Neuronal stem cell (in vitro differentiated cells): Measurements from ENCODE around the gene DLAT. TPM values are rescaled to one million over a fixed set of nuclear protein-coding genes. Genes with fewer than 3 reads are reported as not detected.

ENCODE experiments used
- DNase-seq: peaks from one replicate; pipeline ENCODE4 v3.0.0-alpha.2; 2013; ENCODE audit warnings: low spot score
- H2AFZ ChIP-seq: one replicate; pipeline ENCODE4 v1.6.1; 2013; ENCODE audit warnings: mild to moderate bottlenecking, low read length, inconsistent platforms
- H2AK5ac ChIP-seq: 2 replicates; pipeline ENCODE4 v1.6.1; 2013; ENCODE audit warnings: low read depth, mild to moderate bottlenecking, inconsistent platforms, low read length, moderate library complexity, mixed read lengths
- H2BK120ac ChIP-seq: 2 replicates; pipeline ENCODE4 v1.6.1; 2013; ENCODE audit warnings: low read depth, mild to moderate bottlenecking, inconsistent platforms, low read length, moderate library complexity, mixed read lengths
- H2BK12ac ChIP-seq: one replicate; pipeline ENCODE4 v1.6.1; 2013; ENCODE audit warnings: low read length, inconsistent platforms
- H2BK15ac ChIP-seq: 2 replicates; pipeline ENCODE4 v1.6.1; 2013; ENCODE audit warnings: mild to moderate bottlenecking, low read length, inconsistent platforms, mixed read lengths
- H2BK5ac ChIP-seq: one replicate; pipeline ENCODE4 v1.6.1; 2013; ENCODE audit warnings: inconsistent platforms, mild to moderate bottlenecking, low read length, moderate library complexity
- H3K14ac ChIP-seq: one replicate; pipeline ENCODE4 v1.6.1; 2013; ENCODE audit warnings: low read length, inconsistent platforms
- H3K18ac ChIP-seq: 2 replicates; pipeline ENCODE4 v1.6.1; 2013; ENCODE audit warnings: low read length, inconsistent platforms
- H3K23ac ChIP-seq: 2 replicates; pipeline ENCODE4 v1.6.1; 2013; ENCODE audit warnings: low read depth, mild to moderate bottlenecking, mixed read lengths, low read length, inconsistent platforms; ENCODE audit not compliant: poor library complexity
- H3K27ac ChIP-seq: replicated peaks from 3 replicates; pipeline ENCODE4 v1.5.1; 2013; ENCODE audit warnings: low read length, inconsistent platforms
- H3K27me3 ChIP-seq, 3 experiments: 2 replicates each; pipeline ENCODE4 v1.6.1; 2013; ENCODE audit warnings: low read length in 3 of 3, mild to moderate bottlenecking in 2 of 3, inconsistent platforms in 1 of 3, low read depth in 1 of 3, mixed read lengths in 1 of 3, moderate library complexity in 1 of 3; ENCODE audit not compliant: control insufficient read depth in 3 of 3, insufficient read depth in 3 of 3
- H3K36me3 ChIP-seq, 2 donors: replicated peaks in 1 of 2; 2 replicates each; pipeline ENCODE4 v1.6.1; 2013; ENCODE audit warnings: low read length in 2 of 2; ENCODE audit not compliant: control insufficient read depth in 2 of 2, insufficient read depth in 2 of 2
- H3K4ac ChIP-seq: 2 replicates; pipeline ENCODE4 v1.6.1; 2013; ENCODE audit warnings: inconsistent platforms, mild to moderate bottlenecking, low read length, moderate library complexity
- H3K4me1 ChIP-seq, 2 donors: 1 replicate in 1 of 2; 2 replicates in 1 of 2; pipeline ENCODE4 v1.6.1; 2013; ENCODE audit warnings: low read length in 2 of 2, low read depth in 1 of 2; ENCODE audit not compliant: control insufficient read depth in 2 of 2, insufficient read depth in 1 of 2
- H3K4me2 ChIP-seq: one replicate; pipeline ENCODE4 v1.6.1; 2013; ENCODE audit warnings: mild to moderate bottlenecking, low read length, inconsistent platforms; ENCODE audit not compliant: insufficient read depth, poor library complexity, severe bottlenecking
- H3K4me3 ChIP-seq, 2 donors: 2 replicates each; pipeline ENCODE4 v1.5.1; 2013; ENCODE audit warnings: low read length in 2 of 2, mild to moderate bottlenecking in 2 of 2, inconsistent platforms in 1 of 2, moderate library complexity in 1 of 2
- H3K79me1 ChIP-seq: one replicate; pipeline ENCODE4 v1.6.1; 2013; ENCODE audit warnings: low read depth, mild to moderate bottlenecking, inconsistent platforms, low read length, moderate library complexity
- H3K9ac ChIP-seq: one replicate; pipeline ENCODE4 v1.6.1; 2013; ENCODE audit warnings: mild to moderate bottlenecking, low read depth, low read length, inconsistent platforms; ENCODE audit not compliant: poor library complexity
- H3K9me3 ChIP-seq, 2 donors: replicated peaks in 1 of 2; 2 replicates each; pipeline versions ENCODE3 to v1.6.1; 2013; ENCODE audit warnings: low read length in 2 of 2, mild to moderate bottlenecking in 2 of 2, inconsistent platforms in 1 of 2, low read depth in 1 of 2, mixed read lengths in 1 of 2, moderate library complexity in 1 of 2; ENCODE audit not compliant: control insufficient read depth in 2 of 2, insufficient read depth in 1 of 2
- H4K8ac ChIP-seq: one replicate; pipeline ENCODE4 v1.6.1; 2013; ENCODE audit warnings: low read depth, mild to moderate bottlenecking, inconsistent platforms, low read length, moderate library complexity
- H4K91ac ChIP-seq: one replicate; pipeline ENCODE4 v1.6.1; 2013; ENCODE audit warnings: low read length, low read depth, mild to moderate bottlenecking, inconsistent platforms; ENCODE audit not compliant: poor library complexity
- WGBS, 2 donors: extraction: QIAGEN DNeasy Blood & Tissue Kit; methylation state at CpG; one replicate each; pipeline ENCODE4 v1.1.7; 2013; ENCODE audit warnings: missing lambda C conversion rate in 2 of 2, mixed read lengths in 1 of 2; ENCODE audit not compliant: insufficient read length in 2 of 2, insufficient replicate concordance in 1 of 2; ENCODE audit errors: extremely low coverage in 2 of 2; 5-methylcytosine and 5-hydroxymethylcytosine counted together
- small RNA-seq: library from polyadenylated mRNA; stranded (forward); fragments of <200 nt; extraction: miRNeasy Mini kit (QIAGEN cat#:217004); gene quantifications from one replicate; pipeline ENCODE3, GENCODE V24; 2013; ENCODE audit not compliant: insufficient read depth

DLAT gene

GRCh38 chr11:112103446-112103845 lies 78.2 kb downstream of the DLAT start:
- H3K9me3 ChIP-seq = no peaks in the 10 kb centered on the region
- no peak for DNase-seq
- H2BK15ac ChIP-seq = no peak overlapping the region
- H3K23ac ChIP-seq = no peak overlapping the region
- H3K4me3 ChIP-seq = no peak overlapping the region
- no peak overlapping the region for H3K4me2 ChIP-seq
- H3K79me1 ChIP-seq = no peaks in the 10 kb centered on the region
- no peaks in the 10 kb centered on the region for H3K36me3 ChIP-seq
- H3K14ac ChIP-seq = no peak overlapping the region
- no peak overlapping the region for H2BK12ac ChIP-seq
- H3K9ac ChIP-seq = no peak overlapping the region
- H2AFZ ChIP-seq = no peak overlapping the region
- H4K91ac ChIP-seq = no peak overlapping the region
- no peak overlapping the region for H4K8ac ChIP-seq
- no CpG with 5 or more reads among the region's 6 CpGs for WGBS, 2 donors
- no peak overlapping the region for H2AK5ac ChIP-seq
- H3K27ac ChIP-seq = no peak overlapping the region
- no peak overlapping the region for H3K18ac ChIP-seq
- no peaks in the 10 kb centered on the region for H3K27me3 ChIP-seq
- H3K4ac ChIP-seq = no peak overlapping the region
- H3K4me1 ChIP-seq = no peaks in the 10 kb centered on the region
- no peak overlapping the region for H2BK5ac ChIP-seq
- H2BK120ac ChIP-seq = no peak overlapping the region

- Histone ChIP-seq H3K79me1 (no peaks in the 10 kb centered on the region), H3K36me3 (no peaks in the 10 kb centered on the region), H3K9ac (no peak overlapping the region), H3K4me1 (no peaks in the 10 kb centered on the region), H3K4me2 (no peak overlapping the region), H2AFZ (no peak overlapping the region), H2BK120ac (no peak overlapping the region), H3K27ac (no peak overlapping the region), H3K18ac (no peak overlapping the region), H2BK12ac (no peak overlapping the region), H3K27me3 (no peaks in the 10 kb centered on the region), H3K4ac (no peak overlapping the region), H2AK5ac (no peak overlapping the region), H4K91ac (no peak overlapping the region), H4K8ac (no peak overlapping the region), H3K14ac (no peak overlapping the region), H2BK15ac (no peak overlapping the region), H3K4me3 (no peak overlapping the region), H3K23ac (no peak overlapping the region), H2BK5ac (no peak overlapping the region), H3K9me3 (no peaks in the 10 kb centered on the region)
- WGBS, 2 donors = no CpG with 5 or more reads among the region's 8 CpGs
- DNase-seq = no peak
These were observed 80.9 kb downstream of the DLAT start for GRCh38 chr11:112106070-112106469.

Small RNAs within 50 kb of the gene (small RNA-seq; reads per million reads assigned to genes)
- gene AP000907.3 (not detected), gene RNU6-893P (not detected)
